Measurements from ENCODE around the gene NAA40. TPM values are rescaled to one million over a fixed set of nuclear protein-coding genes. Genes with fewer than 3 reads are reported as not detected.

Gene NAA40
- polyA plus RNA-seq, 1 experiment = 16.1 TPM

DNA sequence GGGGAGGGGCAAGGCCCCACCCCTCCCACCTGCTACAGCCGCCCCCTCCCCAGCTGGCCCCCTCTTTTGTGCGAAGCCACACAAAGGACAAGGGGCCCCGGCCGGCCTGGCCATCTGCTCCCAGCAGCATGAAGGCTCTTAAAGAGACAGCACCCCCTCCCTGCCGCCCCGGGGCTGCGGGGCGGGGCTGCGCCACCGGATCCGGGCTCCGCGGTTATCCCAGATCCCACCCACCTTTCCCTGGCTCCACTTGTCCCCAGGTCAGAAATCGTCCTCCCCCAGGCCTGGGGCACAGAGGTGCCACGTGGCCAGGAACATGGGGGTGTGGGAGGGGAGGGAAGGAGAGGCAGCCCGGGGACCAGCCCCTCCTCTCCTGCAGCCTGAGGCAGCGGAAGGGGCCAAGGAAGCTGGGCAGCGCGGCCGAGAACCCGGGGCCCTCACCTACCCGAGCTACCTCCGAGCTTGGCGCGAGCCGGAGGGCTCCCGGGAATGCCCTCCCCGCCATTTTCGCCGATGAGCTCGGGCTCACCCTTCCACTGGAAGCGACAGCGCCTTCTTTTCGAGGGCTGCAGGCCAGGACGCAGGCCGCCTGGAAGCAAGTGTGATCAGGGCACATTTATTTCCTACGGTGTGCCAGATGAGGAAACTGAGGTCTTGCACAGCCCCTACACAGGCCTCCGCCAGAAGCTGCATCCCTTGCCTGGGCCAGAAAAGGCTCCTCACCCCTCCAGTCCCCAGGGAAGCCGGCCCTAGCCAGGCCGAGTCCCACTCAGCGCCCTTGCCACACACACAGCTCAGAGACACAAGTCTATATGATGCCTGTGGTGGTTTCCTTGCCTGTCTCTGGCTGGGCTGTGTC lies 19.3 kb upstream of the NAA40 start:
- Histone ChIP-seq H3K4me3 (ENCODE audit: low read depth, low read length) (peak overlapping the region; percentile 3; the same call in 1 of the 2 replicates), H3K36me3 (ENCODE audit: control insufficient read depth, insufficient read depth, low read length) (no peaks in the 10 kb centered on the region), H3K27me3 (ENCODE audit: control insufficient read depth, insufficient read depth, low read length) (peaks cover 2% of the 10 kb centered on the region; the same call in 1 of the 2 replicates)
- POLR2A ChIA-PET = interaction anchor here (0.6 kb wide), 1 partner anchor 81 kb away, joined by 3 read pairs; no protein-coding TSS in a partner anchor
- no peak for TF ChIP-seq CTCF (IDR thresholded peaks at IDR 0.05; ENCODE audit: insufficient read depth, low read depth, low read length)
- no peak for DNase-seq (ENCODE audit: low read depth)
- CTCF ChIA-PET = interaction anchor here (1.2 to 2.2 kb wide), 4 partner anchors 13 to 83 kb away, joined by 3 to 9 read pairs (median 6); partner anchors contain the start of gene MARK2

- DNase-seq (ENCODE audit: low read depth) = no peak
- Histone ChIP-seq H3K4me3 (ENCODE audit: low read depth, low read length) (no peak overlapping the region), H3K36me3 (ENCODE audit: control insufficient read depth, insufficient read depth, low read length) (no peaks in the 10 kb centered on the region), H3K27me3 (ENCODE audit: control insufficient read depth, insufficient read depth, low read length) (peaks cover 2% of the 10 kb centered on the region; the same call in 1 of the 2 replicates)
- ChIA-PET CTCF (interaction anchor here (0.8 to 2.2 kb wide), 9 partner anchors 10 to 86 kb away, joined by 3 to 11 read pairs (median 4); partner anchors contain the start of gene MARK2), POLR2A (no interaction called here)
- no peak for TF ChIP-seq CTCF (IDR thresholded peaks at IDR 0.05; ENCODE audit: insufficient read depth, low read depth, low read length)
Measured at GRCh38 chr11:63920126-63920938, 18.5 kb upstream of the NAA40 start.

- Histone ChIP-seq H3K36me3 (ENCODE audit: control insufficient read depth, insufficient read depth, low read length) (no peaks in the 10 kb centered on the region), H3K27me3 (ENCODE audit: control insufficient read depth, insufficient read depth, low read length) (peaks cover 2% of the 10 kb centered on the region; the same call in 1 of the 2 replicates), H3K4me3 (ENCODE audit: low read depth, low read length) (no peak overlapping the region)
- ChIA-PET POLR2A (no interaction called here), CTCF (interaction anchor here (0.8 to 2.2 kb wide), 10 partner anchors 9 to 87 kb away, joined by 3 to 11 read pairs (median 6); partner anchors contain the start of gene MARK2)
- peak; percentile 55 for TF ChIP-seq CTCF (IDR thresholded peaks at IDR 0.05; ENCODE audit: insufficient read depth, low read depth, low read length)
- no peak for DNase-seq (ENCODE audit: low read depth)
Measured at GRCh38 chr11:63920939-63921417, 17.8 kb upstream of the NAA40 start.

DNA sequence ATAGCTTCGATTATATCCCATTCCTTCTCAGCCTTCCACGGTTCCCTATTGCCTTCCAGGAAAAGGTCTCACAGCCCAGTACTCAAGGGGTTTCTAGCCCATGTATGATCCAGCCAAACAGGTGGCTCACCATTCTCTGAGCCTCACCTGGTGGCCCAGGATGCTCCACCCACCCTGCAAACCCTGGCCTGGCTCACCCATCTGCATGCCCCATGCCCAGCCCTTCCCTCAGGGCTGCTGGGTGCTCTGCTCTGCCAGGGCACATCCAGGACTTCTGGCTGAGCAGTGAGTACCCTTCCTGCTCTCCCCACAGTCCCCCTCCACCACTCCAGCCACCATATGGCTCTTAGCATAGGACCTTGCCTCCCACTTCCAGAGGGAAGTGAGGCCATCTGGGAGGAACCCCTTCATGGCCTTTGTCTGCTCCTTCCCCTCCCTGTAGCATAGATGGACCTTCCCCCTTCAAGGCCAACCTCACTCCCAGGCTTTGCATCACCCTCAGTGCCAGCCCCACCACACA lies 16.1 kb upstream of the NAA40 start:
- ChIA-PET CTCF (interaction anchor here (0.7 to 2.0 kb wide), 2 partner anchors 86 to 247 kb away, joined by 3 to 7 read pairs; no protein-coding TSS in a partner anchor), POLR2A (no interaction called here)
- TF ChIP-seq CTCF (IDR thresholded peaks at IDR 0.05; ENCODE audit: insufficient read depth, low read depth, low read length) = no peak
- H3K4me3 ChIP-seq (ENCODE audit: low read depth, low read length) = no peak overlapping the region
- peaks cover 2% of the 10 kb centered on the region; the same call in 1 of the 2 replicates for H3K27me3 ChIP-seq (ENCODE audit: control insufficient read depth, insufficient read depth, low read length)
- no peak for DNase-seq (ENCODE audit: low read depth)
- H3K36me3 ChIP-seq (ENCODE audit: control insufficient read depth, insufficient read depth, low read length) = no peaks in the 10 kb centered on the region

All from BJ (cell line).